CD4-positive, alpha-beta T cell (primary cell): ENCODE measurements around the gene RRP1B. TPM values are rescaled to one million over a fixed set of nuclear protein-coding genes. Genes with fewer than 3 reads are reported as not detected.

Source experiments
- ATAC-seq: fragments of 200-7000 bp; cut with Tn5 transposase; one replicate; pipeline ENCODE4 v1.10.0; 2022; ENCODE audit warnings: mild to moderate bottlenecking; ENCODE audit not compliant: poor library complexity
- CTCF ChIA-PET: fragments of 350-600 bp; sonication (Branson Sonifier 250); formaldehyde crosslinking; loops from one replicate; lab custom pipeline; 2021; ENCODE audit warnings: antibody characterized with exemption, inconsistent platforms; lab: Charles Lee
- POLR2A ChIA-PET: fragments of 350-600 bp; sonication (Branson Sonifier 250); formaldehyde crosslinking; loops from one replicate; lab custom pipeline; 2021; ENCODE audit warnings: antibody characterized with exemption, inconsistent platforms; lab: Charles Lee
- DNase-seq, 14 experiments: peaks; one replicate each; pipeline ENCODE4 v3.0.0-alpha.2; 2013 to 2020; ENCODE audit warnings: mixed read lengths in 2 of 14
- H3K27ac ChIP-seq, 2 donors: one replicate each; pipeline versions ENCODE4 v1.5.1 to v1.7.0; 2013; ENCODE audit warnings: low read length in 2 of 2, low read depth in 1 of 2, mild to moderate bottlenecking in 1 of 2
- H3K27me3 ChIP-seq, 2 experiments: 1 replicate in 1 of 2; 2 replicates in 1 of 2; pipeline versions ENCODE4 v1.6.1 to v1.7.0; 2013; ENCODE audit warnings: low read length in 2 of 2, control low read depth in 1 of 2, mild to moderate bottlenecking in 1 of 2, moderate library complexity in 1 of 2; ENCODE audit not compliant: insufficient read depth in 2 of 2, control insufficient read depth in 1 of 2
- H3K36me3 ChIP-seq: one replicate; pipeline ENCODE4 v1.6.1; 2013; ENCODE audit warnings: low read length, control low read depth; ENCODE audit not compliant: insufficient read depth
- H3K4me1 ChIP-seq: one replicate; pipeline ENCODE4 v1.6.1; 2013; ENCODE audit warnings: low read length, control low read depth; ENCODE audit not compliant: insufficient read depth
- H3K4me3 ChIP-seq: one replicate; pipeline ENCODE4 v1.5.1; 2013; ENCODE audit warnings: mild to moderate bottlenecking, low read length, moderate library complexity
- H3K9me3 ChIP-seq, 2 experiments: 1 replicate in 1 of 2; 2 replicates in 1 of 2; pipeline versions ENCODE4 v1.6.1 to v1.7.0; 2013; ENCODE audit warnings: low read length in 2 of 2, mild to moderate bottlenecking in 2 of 2, control low read depth in 1 of 2, moderate library complexity in 1 of 2; ENCODE audit not compliant: control insufficient read depth in 1 of 2, insufficient read depth in 1 of 2
- H3K27ac Mint-ChIP-seq: one replicate; pipeline ENCODE4 v1.8.0; 2020; ENCODE audit warnings: mixed read lengths
- H3K27me3 Mint-ChIP-seq: one replicate; pipeline ENCODE4 v1.8.0; 2021; ENCODE audit warnings: mixed read lengths
- H3K36me3 Mint-ChIP-seq: one replicate; pipeline ENCODE4 v1.8.0; 2021; ENCODE audit warnings: low read depth, mixed read lengths
- H3K4me1 Mint-ChIP-seq: one replicate; pipeline ENCODE4 v1.8.0; 2021; ENCODE audit warnings: low read depth, mixed read lengths
- H3K4me3 Mint-ChIP-seq: one replicate; pipeline ENCODE4 v1.8.0; 2020; ENCODE audit warnings: mild to moderate bottlenecking, mixed read lengths
- H3K9me3 Mint-ChIP-seq: one replicate; pipeline ENCODE4 v1.8.0; 2020; ENCODE audit warnings: mixed read lengths
- CTCF ChIP-seq: fragments of 200-600 bp; IDR thresholded peaks from one replicate; pipeline ENCODE4 v1.8.0; 2022; ENCODE audit warnings: antibody characterized with exemption, mild to moderate bottlenecking
- intact Hi-C, 2 experiments: fragments of 100-400 bp; cut with DNase I in 1 of 2; cut with micrococcal nuclease in 1 of 2; formaldehyde crosslinking; loops; one replicate each; pipeline versions ENCODE4 v1.15.1 to v1.9.0; 2023 to 2025; cut with DNase I, micrococcal nuclease
- total RNA-seq, 174 experiments: library from RNA in 2 of 174; stranded (reverse) in 2 of 174; gene quantifications; one replicate each; pipeline ENCODE4 v1.2.3 and lab custom pipeline; 2021 to 2026

RRP1B gene
- total RNA-seq, 2 experiments from 2014 or later, result 18.6 to 19.2 TPM

DNA sequence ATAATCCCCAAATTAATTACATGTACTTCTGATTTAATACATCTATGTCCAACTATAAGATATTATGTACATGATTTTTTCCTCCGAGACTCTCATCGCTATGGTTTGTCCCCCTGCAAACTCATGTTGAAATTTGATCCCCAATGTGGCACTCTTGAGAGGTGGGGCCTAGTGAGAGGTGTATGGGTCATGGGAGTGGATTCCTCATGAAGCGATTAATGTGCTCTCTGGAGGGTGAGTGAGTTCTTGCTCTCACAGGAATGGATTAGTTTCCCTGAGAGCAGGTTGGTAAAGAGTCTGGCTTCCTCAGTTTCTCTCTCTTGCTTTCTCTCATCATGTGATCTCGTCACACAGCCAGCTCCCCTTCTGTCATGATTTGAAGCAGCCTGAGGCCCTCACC, 16.2 kb upstream of the RRP1B start:
- CTCF ChIA-PET, result no interaction called here
- peaks cover 18% of the 10 kb centered on the region for H3K4me1 Mint-ChIP-seq
- DNase-seq (no peak), ATAC-seq (no peak)
- H3K4me3 Mint-ChIP-seq, result no peak overlapping the region
- no peaks in the 10 kb centered on the region for H3K9me3 Mint-ChIP-seq
- Histone ChIP-seq H3K4me1 (peaks cover 3% of the 10 kb centered on the region), H3K27me3 (no peaks in the 10 kb centered on the region), H3K4me3 (no peak overlapping the region), H3K9me3 (no peaks in the 10 kb centered on the region), H3K27ac (no peak overlapping the region), H3K36me3 (no peaks in the 10 kb centered on the region)
- intact Hi-C loops, result no loop called here
- no peak overlapping the region for H3K27ac Mint-ChIP-seq
- POLR2A ChIA-PET, result no interaction called here
- no peaks in the 10 kb centered on the region for H3K36me3 Mint-ChIP-seq
- no peaks in the 10 kb centered on the region for H3K27me3 Mint-ChIP-seq
- TF ChIP-seq CTCF, result no peak

DNA sequence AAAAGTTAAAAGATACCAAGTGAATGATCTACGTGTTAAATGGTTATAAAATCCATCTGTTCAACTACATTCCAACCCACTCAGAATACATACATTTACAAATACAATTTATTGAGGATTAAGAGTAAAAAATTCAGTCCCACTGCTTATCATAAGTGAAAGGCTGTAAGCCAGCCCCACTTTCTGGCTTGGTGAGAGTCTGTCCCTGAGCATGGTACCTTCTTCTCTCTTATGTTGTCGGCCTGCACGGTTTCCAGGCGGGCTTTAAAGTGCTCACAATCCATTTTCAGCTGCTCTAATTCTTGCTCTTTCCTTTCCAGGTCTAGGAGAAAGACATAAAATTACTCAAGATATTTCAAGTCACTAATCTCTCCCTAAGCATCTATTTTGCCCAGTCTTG, 15.3 kb upstream of the RRP1B start:
- TF ChIP-seq CTCF, result no peak
- ChIA-PET POLR2A (no interaction called here), CTCF (no interaction called here)
- Mint-ChIP-seq H3K4me3 (no peak overlapping the region), H3K9me3 (no peaks in the 10 kb centered on the region), H3K4me1 (peaks cover 18% of the 10 kb centered on the region), H3K27me3 (no peaks in the 10 kb centered on the region), H3K27ac (no peak overlapping the region), H3K36me3 (no peaks in the 10 kb centered on the region)
- Histone ChIP-seq H3K36me3 (no peaks in the 10 kb centered on the region), H3K27me3 (no peaks in the 10 kb centered on the region), H3K4me1 (peaks cover 3% of the 10 kb centered on the region), H3K27ac (no peak overlapping the region), H3K4me3 (no peak overlapping the region), H3K9me3 (no peaks in the 10 kb centered on the region)
- intact Hi-C loops, result no loop called here
- no peak for DNase-seq
- ATAC-seq, result no peak

GRCh38 chr21:43644609-43645008, 14.8 kb upstream of the RRP1B start:
- Histone ChIP-seq H3K27ac (no peak overlapping the region), H3K9me3 (no peaks in the 10 kb centered on the region), H3K4me1 (peaks cover 3% of the 10 kb centered on the region), H3K36me3 (no peaks in the 10 kb centered on the region), H3K4me3 (no peak overlapping the region), H3K27me3 (no peaks in the 10 kb centered on the region)
- no peak for TF ChIP-seq CTCF
- H3K36me3 Mint-ChIP-seq, result no peaks in the 10 kb centered on the region
- H3K27me3 Mint-ChIP-seq, result no peaks in the 10 kb centered on the region
- H3K9me3 Mint-ChIP-seq, result no peaks in the 10 kb centered on the region
- ATAC-seq, result no peak
- no peak overlapping the region for H3K27ac Mint-ChIP-seq
- DNase-seq, result no peak
- intact Hi-C loops, result loop anchor here in 1 of 2 experiments (5.0 kb wide), 1 partner anchor 722 kb away; no protein-coding TSS in a partner anchor
- POLR2A ChIA-PET, result interaction anchor here (1.4 kb wide), 1 partner anchor 75 kb away, joined by 3 read pairs; the partner anchor contains the start of gene PDXK
- H3K4me1 Mint-ChIP-seq, result peaks cover 18% of the 10 kb centered on the region
- H3K4me3 Mint-ChIP-seq, result no peak overlapping the region
- CTCF ChIA-PET, result no interaction called here
